HL-60 (cell line): ENCODE results near the gene MARVELD1.

ENCODE experiments used
- DNase-seq, 2 experiments: peaks; one replicate each; pipeline ENCODE4 v3.0.0-alpha.2; 2010 to 2020; ENCODE audit warnings: low read depth in 1 of 2, low spot score in 1 of 2
- H3K27ac ChIP-seq: fragments of 250-450 bp; sonication (Bioruptor Pico); replicated peaks from 2 replicates; pipeline ENCODE4 v1.5.1; 2020; ENCODE audit warnings: mild to moderate bottlenecking, moderate library complexity
- H3K27me3 ChIP-seq: fragments of 250-450 bp; sonication (Bioruptor Pico); 2 replicates; pipeline ENCODE4 v1.5.1; 2021; ENCODE audit warnings: mild to moderate bottlenecking, moderate library complexity; ENCODE audit not compliant: insufficient read depth, poor library complexity, severe bottlenecking
- H3K4me3 ChIP-seq: replicated peaks from 2 replicates; pipeline ENCODE4 v1.5.1; 2011; ENCODE audit warnings: mild to moderate bottlenecking, control low read depth, low read length; ENCODE audit not compliant: insufficient read depth
- CTCF ChIP-seq: IDR thresholded peaks from one replicate; pipeline ENCODE4 v1.5.1; 2011; ENCODE audit warnings: low read length, control low read depth, inconsistent platforms; ENCODE audit not compliant: insufficient read depth
- GABPA ChIP-seq: IDR thresholded peaks from 2 replicates; pipeline ENCODE4 v1.6.1; 2012; ENCODE audit warnings: low read depth
- POLR2AphosphoS5 ChIP-seq: IDR thresholded peaks from 2 replicates; pipeline ENCODE4 v1.6.1; 2012; ENCODE audit warnings: low read depth
- REST ChIP-seq: IDR thresholded peaks from 2 replicates; pipeline ENCODE4 v1.6.1; 2012; ENCODE audit warnings: low read depth; ENCODE audit not compliant: insufficient replicate concordance
- SPI1 ChIP-seq: IDR thresholded peaks from 2 replicates; pipeline ENCODE4 v1.6.1; 2012; ENCODE audit warnings: low read depth, mild to moderate bottlenecking, borderline replicate concordance

The MARVELD1 gene

GRCh38 chr10:97717627-97718026, 4.1 kb downstream of the MARVELD1 start:
- no peak for TF ChIP-seq GABPA
- TF ChIP-seq REST, result no peak
- no peak for TF ChIP-seq POLR2AphosphoS5
- TF ChIP-seq CTCF, result no peak
- no peak for TF ChIP-seq SPI1
- Histone ChIP-seq H3K27me3 (no peaks in the 10 kb centered on the region), H3K27ac (no peak overlapping the region), H3K4me3 (no peak overlapping the region)
- DNase-seq, result no peak

GRCh38 chr10:97718178-97718577, 4.6 kb downstream of the MARVELD1 start:
- DNase-seq, result peak in 1 of 2 experiments; percentile 50
- Histone ChIP-seq H3K27me3 (no peaks in the 10 kb centered on the region), H3K4me3 (no peak overlapping the region), H3K27ac (no peak overlapping the region)
- TF ChIP-seq CTCF (no peak), POLR2AphosphoS5 (no peak), GABPA (no peak), SPI1 (peak; percentile 88)

- Histone ChIP-seq H3K4me3 (no peak overlapping the region), H3K27ac (no peak overlapping the region), H3K27me3 (no peaks in the 10 kb centered on the region)
- TF ChIP-seq SPI1, result no peak
- DNase-seq, result no peak
Observed at GRCh38 chr10:97718659-97719142, 5.2 kb downstream of the MARVELD1 start.

- TF ChIP-seq SPI1, result no peak
- TF ChIP-seq REST, result no peak
- no peak for TF ChIP-seq CTCF
- no peak for TF ChIP-seq POLR2AphosphoS5
- no peak for TF ChIP-seq GABPA
- no peak overlapping the region for H3K4me3 ChIP-seq
- no peak overlapping the region for H3K27ac ChIP-seq
- DNase-seq, result no peak
- H3K27me3 ChIP-seq, result no peaks in the 10 kb centered on the region
Observed at GRCh38 chr10:97719602-97720001, 6.1 kb downstream of the MARVELD1 start.
